GM20000 (cell line): ENCODE measurements around the gene RAB28.

Experiments
- DNase-seq: peaks from one replicate; pipeline ENCODE4 v3.0.0; 2012; ENCODE audit warnings: low spot score
- CTCF ChIP-seq: IDR thresholded peaks from 2 replicates; pipeline ENCODE4 v1.5.1; 2012; ENCODE audit warnings: mild to moderate bottlenecking, control low read depth; ENCODE audit errors: extremely low read depth, missing control alignments

Gene RAB28

GRCh38 chr4:13368217-13368616 lies 115.9 kb downstream of the RAB28 start:
- no peak for DNase-seq
- TF ChIP-seq CTCF, result no peak

- no peak for TF ChIP-seq CTCF
- DNase-seq, result no peak
Observed at GRCh38 chr4:13367691-13368090, 116.4 kb downstream of the RAB28 start.

GRCh38 chr4:13367244-13367643 lies 116.9 kb downstream of the RAB28 start:
- no peak for DNase-seq
- TF ChIP-seq CTCF, result no peak

GRCh38 chr4:13365195-13365594 lies 118.9 kb downstream of the RAB28 start:
- no peak for TF ChIP-seq CTCF
- no peak for DNase-seq

- DNase-seq, result no peak
- TF ChIP-seq CTCF, result no peak
Observed at GRCh38 chr4:13364653-13365052, 119.5 kb downstream of the RAB28 start.

- TF ChIP-seq CTCF, result no peak
- DNase-seq, result no peak
Observed at GRCh38 chr4:13364172-13364571, 120.0 kb downstream of the RAB28 start.

- no peak for DNase-seq
- no peak for TF ChIP-seq CTCF
Observed at GRCh38 chr4:13359809-13360208, 124.3 kb downstream of the RAB28 start.
